ENCODE data around the gene SOX18. TPM values are rescaled to one million over a fixed set of nuclear protein-coding genes. Genes with fewer than 3 reads are reported as not detected.

SOX18 gene
- total RNA-seq, 1 donor from 2014 or later = 82.5 TPM

- DNase-seq = no peak
Measured at GRCh38 chr20:64067733-64068307, 18.4 kb upstream of the SOX18 start.

DNA sequence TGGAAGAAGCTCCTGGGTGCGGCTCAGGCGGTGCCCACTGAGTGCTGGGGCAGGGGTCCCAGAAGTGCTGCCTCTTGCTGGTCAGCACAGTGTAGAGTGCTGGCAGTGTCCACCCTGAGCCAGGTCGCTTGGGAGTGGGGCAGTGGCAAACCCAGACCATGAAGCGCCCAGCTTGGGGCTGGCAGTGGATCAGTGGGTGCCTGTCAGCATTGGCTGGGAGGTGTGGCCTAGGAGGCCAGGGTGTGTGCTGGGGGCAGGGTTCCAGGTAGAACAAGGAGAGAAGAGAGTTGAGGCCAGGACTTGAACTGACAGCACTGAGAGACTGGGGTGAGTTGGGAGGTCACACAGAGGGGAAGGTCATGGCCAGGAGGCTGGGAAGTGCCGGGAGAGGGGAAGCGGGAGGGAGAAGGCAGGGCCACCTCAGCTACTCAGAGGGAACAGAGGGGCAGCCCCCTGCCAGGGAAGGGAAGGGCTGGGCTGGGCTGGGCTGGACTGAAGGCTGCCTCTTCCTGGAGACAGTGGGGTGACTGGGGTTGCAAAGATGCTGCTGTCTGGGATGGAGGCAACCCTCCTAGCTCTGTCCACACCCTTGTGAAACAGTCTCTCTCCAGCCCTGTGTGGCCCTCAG is 17.7 kb upstream of the SOX18 start:
- DNase-seq = no peak

GRCh38 chr20:64065974-64066343 is 16.5 kb upstream of the SOX18 start:
- DNase-seq = no peak

DNA sequence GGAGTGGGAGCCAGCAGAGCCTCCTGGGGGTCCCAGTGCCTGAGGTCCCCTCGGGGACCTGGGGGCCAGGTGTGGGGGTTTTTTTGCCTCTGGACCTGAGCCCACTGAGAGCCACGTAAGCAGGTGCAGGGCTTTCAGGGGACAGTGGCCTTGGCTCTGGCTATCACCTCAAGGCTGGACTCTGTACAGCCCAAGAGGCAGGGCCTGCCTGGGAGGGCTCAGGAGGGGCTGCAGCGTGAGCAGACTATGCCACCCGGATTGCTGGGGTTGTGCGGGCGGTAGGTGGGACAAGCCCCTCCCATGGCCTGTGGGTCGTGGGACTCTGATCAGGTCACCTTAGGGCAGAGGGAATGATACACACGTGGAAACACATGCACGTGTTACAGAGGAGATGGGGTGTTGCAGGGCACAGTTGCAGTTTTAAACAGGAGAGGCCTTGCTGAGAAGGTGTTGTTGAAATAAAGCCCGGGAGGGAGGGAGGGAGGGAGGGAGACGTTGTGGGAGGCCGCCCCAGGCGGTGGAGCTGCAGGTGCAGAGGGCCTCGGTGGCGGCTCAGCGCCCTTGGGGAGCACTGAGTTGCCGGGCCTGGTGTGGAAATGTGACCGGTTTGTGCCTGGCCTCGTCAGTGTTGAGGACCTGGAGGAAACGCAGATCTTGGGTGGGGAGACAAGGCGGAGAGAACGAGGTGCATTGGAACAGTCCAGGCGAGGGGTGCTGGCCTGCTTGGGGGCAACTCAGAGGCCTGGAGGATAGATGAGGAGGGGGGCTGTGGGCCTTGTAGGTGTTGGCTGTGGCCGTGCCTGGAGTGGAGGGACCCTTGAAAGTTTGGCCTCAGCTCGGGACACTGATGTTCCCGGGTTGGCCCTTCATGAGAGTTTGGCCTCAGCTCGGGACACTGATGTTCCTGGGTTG is 15.9 kb upstream of the SOX18 start:
- DNase-seq = no peak

DNA sequence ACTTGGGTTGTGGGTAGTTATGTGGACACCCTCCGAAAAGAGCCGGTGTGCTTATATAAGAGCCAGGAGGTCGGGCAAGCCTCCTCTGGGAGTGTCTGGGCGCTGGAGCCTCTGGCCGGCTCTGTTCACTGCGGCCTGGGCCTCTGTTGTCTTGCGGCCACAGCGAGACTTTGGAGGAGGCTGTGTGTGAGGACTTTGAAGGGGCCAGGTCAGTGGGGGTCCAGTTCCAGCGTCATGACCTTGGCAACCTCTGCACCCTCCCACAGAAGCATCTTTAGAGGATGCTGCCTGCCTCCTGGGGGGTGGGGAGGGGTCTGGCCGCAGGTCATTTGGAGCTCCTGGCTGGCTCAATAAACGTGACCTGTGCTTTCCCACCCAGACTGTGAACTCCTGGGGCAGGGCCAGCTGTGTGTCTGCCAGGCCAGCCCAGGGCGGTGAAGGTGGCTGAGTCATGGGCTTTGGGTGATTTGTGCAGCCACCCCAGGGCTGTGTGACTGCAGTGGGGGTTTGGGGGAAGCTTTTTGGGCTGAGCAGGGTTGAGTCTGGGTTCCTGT is 14.8 kb upstream of the SOX18 start:
- no peak for DNase-seq

GRCh38 chr20:64063389-64064144 is 14.1 kb upstream of the SOX18 start:
- DNase-seq = no peak

GRCh38 chr20:64062596-64063388 is 13.4 kb upstream of the SOX18 start, which contains the start of gene TCEA2:
Gene TCEA2 (plus strand): TSS chr20:64063198. CDS start chr20:64063313, 115 bp downstream.
- peak; percentile 97 for DNase-seq

DNA sequence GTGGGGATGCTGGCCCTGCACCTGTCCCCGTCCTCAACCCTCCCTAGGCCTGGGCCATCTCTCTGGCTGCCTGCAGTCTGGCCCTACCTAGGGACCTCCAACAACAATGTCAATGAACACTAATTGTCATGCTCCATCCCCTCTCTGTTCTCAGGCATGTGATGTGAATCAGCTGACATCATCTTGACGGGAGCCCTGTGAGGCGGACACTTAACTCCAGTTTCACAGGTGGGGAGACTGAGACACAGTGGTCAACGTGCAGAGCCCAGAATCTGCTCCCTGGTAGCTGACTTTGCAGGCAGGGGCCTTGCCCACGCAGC is 12.8 kb upstream of the SOX18 start:
- DNase-seq = no peak

DNA sequence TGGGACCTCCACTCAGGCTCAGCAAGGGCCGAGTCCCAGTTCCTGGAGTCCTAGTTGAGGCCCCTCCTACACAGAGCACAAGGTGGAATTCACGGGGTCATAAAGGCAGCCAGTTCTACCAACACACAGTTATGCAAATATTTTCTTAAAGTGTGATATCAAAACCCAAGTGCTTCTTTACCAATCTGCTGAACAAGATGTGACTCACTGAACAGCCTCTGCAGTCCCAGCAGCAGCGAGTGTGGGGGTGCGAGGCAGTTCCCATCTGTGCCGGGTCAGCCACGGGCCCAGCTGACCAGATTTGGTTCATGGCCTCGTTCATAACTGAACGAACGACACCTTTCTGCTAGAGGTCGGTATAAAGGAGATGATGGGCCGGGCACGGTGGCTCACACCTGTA is 9.1 kb upstream of the SOX18 start:
- DNase-seq = no peak

- peak; percentile 90 for DNase-seq
Measured at GRCh38 chr20:64057628-64058498, 8.4 kb upstream of the SOX18 start.

GRCh38 chr20:64056889-64057627 is 7.6 kb upstream of the SOX18 start:
- DNase-seq = peak; percentile 58

DNA sequence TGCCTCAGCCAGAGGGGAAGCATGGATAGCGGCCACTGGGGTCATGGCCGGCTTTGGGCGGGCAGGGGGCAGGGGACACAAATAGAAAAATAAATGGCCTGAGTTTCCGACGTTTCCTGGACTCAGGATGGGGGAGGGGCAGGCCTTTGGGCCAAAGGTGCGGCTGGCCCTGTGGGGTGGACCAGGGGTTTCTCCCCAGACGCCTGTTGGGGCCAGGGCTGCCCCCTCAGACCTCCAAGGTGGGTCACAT is 7.1 kb upstream of the SOX18 start:
- DNase-seq = peak; percentile 31

GRCh38 chr20:64055893-64056638 is 6.6 kb upstream of the SOX18 start:
- DNase-seq = peak; percentile 81

- no peak for DNase-seq
Measured at GRCh38 chr20:64055396-64055892, 6.0 kb upstream of the SOX18 start.

DNA sequence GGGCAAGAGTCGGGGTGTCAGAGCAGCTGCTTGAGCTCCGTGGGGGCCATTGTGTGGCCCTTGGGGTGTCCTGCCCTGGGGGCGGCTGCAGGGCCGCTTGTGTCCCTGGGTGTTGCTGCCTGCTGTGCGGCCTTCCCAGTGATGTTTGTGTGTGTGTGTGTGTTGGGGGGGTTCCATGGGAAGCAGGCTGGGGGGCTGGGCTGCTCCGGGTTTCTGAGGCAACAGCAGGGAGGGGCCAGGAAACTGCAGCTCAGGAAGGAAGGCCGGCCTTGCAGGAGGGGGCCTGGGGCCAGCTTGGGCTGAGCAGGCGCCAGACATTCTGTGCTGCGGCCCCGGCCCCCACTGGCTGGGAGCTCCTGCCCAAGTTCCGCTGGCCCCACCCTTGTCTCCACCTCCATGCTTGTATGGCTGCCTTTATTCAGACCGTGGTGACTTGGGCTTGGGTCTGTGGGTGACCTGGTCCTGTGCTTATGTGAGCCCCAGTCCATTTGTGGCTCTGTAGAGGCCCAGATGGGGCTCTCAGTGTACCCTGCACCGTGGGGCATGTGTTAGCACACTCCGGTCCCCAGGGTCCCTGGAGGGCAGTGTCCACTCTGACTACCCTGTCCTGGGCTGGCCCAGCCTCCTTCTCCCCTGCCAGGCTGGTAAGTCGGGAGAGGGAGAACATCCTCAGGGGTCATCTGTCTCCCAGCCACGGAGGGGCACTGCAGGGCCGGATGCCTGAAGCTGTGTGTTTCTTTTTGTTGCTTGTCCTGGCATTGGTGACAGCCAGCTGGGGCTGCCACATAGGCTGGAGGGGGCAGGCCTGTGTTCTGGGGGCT is 4.6 kb upstream of the SOX18 start:
- peak; percentile 94 for DNase-seq

GRCh38 chr20:64052987-64053840 is 3.8 kb upstream of the SOX18 start:
- DNase-seq = no peak

GRCh38 chr20:64052326-64052722 is 2.9 kb upstream of the SOX18 start:
- DNase-seq = no peak
